ENCODE results near the gene PTPRG.

Gene PTPRG

GRCh38 chr3:61768284-61769037 is 207.1 kb downstream of the PTPRG start:
- no peak for DNase-seq (ENCODE audit: low spot score)

- DNase-seq (ENCODE audit: low spot score), result no peak
Measured at GRCh38 chr3:61769266-61769990, 208.1 kb downstream of the PTPRG start.

DNA sequence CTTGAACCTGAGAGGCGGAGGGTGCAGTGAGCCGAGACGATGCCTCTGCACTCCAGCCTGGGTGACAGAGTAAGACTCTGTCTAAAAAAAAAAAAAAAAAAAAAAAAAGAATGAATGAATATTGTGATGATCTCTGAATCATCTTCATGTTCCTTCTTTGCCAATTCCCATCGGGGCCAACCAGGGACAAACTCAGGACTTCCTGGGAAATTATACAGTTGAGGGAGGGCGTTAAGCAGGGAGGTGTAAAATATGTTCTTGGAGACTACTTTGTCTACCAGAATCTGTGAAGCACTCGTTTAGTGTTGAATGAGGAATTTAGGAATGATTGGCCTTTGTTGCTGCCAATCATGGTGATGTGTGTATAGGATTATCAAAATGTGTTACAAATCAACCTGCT is 210.6 kb downstream of the PTPRG start:
- DNase-seq (ENCODE audit: low spot score), result no peak

- no peak for DNase-seq (ENCODE audit: low spot score)
Measured at GRCh38 chr3:61772456-61772855, 211.1 kb downstream of the PTPRG start.

DNA sequence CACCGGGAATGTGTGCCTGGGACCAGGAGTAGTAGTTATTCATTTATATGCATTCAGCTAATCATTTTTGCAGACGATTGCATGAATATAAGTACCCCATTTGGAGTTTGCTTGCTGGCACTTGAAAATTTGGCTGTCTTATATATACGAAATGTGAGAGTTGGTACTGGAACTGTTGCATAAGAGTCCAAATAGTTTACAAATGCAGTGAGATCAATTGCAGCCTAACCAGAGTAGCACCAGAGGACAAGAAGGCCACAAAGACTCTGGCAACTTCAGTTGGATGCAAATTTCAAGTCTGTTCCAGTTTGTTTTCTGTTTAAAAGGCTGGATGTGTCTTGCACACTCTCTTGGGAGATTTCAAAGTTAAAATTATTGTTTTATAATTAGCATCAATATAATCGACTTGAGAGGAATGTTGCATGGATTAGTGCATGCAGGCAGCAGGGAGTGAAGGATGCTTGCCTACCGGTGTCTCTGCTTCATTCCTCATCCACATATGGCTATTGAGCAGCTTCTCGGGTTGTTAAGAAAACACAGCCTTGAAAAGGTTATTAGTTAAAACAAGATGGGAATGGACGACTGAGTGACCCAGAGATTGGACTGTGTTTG is 213.0 kb downstream of the PTPRG start:
- DNase-seq (ENCODE audit: low spot score), result no peak

DNA sequence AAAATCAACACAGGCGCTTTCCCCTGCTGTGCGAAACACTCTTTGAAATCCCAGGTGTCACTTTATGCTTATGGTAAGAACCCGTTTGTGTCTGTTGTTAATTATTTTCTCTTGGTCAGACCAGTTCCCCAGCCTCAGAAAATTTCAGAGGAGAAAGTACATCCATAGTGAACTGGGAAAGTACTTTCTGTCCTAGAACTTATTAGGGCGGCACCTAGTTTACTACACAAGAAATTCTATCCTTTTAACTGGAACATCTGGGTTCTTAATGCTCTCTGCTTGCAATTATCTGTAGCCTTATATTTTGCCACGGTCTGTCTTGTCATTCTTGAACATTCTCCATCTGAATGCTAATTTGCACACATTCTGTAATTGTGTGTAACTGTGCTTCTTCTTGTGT is 215.0 kb downstream of the PTPRG start:
- DNase-seq (ENCODE audit: low spot score), result no peak

DNA sequence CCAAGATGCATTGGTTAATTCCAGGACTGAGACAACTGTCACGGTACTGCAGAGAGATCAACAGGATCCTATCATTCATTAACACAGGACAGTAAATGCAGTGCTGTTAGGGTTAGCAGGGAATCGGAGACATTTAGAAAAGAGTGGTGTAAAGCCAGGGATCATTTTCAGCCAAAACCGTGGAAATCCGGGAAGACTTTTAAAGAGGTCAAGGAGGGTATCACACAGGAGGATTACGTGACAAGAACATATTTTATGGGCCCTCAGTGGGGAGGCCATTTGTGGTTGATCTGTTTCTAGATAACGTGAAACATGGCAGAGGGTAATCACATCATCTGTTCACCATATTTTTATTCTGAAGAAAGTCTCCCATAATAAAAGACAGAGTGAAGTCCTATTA is 216.1 kb downstream of the PTPRG start:
- no peak for DNase-seq (ENCODE audit: low spot score)

DNA sequence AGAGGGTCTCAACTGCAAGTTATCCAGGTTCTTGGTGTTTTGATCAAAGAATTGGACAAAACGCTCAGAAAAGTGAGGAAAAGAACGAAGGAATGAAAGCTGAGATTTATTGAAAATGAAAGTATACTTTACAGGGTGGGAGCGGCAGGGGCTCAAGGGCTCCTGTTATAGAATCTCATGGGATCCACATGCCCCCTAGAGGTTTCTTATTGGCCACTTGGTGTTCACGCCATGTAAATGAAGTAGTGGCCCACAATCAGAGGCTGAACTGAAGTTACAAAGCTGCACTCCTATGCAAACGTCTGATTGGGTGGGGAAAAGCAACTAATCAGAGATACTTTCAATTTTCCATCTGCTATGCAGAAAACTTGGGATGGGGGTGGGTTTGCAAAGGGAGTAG is 216.7 kb downstream of the PTPRG start:
- no peak for DNase-seq (ENCODE audit: low spot score)

GRCh38 chr3:61780016-61780415 is 218.6 kb downstream of the PTPRG start:
- DNase-seq (ENCODE audit: low spot score), result no peak

DNA sequence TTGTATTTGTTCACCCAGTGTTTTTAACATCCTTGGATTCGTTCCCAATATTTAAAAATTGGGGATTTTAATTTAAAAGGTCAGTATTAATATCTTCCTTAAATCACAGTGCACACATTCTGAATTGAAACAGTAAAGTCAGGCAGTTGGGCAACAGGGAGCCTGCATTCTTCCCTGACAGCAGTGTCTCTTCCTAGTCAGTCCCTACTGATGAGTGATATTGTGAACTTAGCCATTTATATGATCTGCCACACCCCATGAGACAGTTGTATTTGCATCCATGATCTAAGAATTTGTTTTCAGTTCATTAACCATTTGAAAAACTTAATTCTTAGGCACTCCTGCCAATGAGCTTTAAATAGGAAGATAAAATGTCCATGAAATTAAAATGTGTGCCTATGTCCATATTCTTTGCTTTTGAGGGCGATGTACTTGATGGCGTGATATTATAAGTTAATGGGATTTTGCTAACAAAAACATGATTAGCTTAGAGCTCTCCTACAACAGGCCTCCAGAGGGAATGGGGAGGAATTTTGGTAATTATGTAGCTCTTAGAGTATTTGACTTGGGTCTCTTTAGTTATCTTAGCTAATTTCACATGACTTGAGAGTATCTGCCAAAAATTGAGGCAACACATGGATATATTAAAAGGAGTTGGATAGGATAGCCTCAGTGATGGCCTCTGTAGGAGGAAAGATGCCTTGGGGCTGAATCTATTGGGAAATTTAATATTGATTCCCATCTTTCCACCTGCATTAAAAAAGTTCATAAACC is 219.3 kb downstream of the PTPRG start:
- no peak for DNase-seq (ENCODE audit: low spot score)

DNA sequence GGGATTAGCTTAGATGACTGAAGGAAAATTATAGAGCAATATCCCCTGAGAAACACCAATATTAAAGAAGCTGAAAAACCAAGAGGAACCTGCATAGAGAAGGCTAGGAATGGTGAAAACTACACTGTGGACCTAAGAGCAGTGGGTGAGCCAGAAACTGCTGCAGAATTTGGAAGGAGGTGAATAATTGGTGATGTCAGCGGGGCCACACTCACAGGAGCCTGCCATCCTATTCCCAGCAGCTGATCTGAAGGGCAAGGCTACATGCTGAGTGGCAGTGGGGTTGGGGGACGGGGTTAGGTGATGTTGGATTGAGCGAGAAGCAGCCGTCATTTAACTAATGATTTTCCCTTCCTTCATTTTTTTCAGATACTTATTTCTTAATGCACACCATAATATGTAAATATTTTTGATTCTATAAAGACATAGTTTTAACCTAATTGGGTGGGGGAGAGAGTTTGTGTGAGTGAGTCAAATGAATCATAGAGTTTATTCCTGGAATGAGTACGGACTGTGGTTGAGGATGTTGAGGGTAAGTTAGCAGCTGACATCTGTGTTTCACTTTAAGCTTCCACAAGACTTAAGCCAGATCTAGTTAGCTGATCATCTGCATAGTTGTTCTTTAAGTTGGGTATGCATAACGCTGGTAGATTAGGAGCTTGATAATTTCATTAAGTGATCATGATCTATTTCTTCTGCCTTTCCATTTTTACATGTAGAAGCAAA is 222.8 kb downstream of the PTPRG start:
- no peak for DNase-seq (ENCODE audit: low spot score)

- no peak for DNase-seq (ENCODE audit: low spot score)
Measured at GRCh38 chr3:61788623-61789507, 227.5 kb downstream of the PTPRG start.

DNA sequence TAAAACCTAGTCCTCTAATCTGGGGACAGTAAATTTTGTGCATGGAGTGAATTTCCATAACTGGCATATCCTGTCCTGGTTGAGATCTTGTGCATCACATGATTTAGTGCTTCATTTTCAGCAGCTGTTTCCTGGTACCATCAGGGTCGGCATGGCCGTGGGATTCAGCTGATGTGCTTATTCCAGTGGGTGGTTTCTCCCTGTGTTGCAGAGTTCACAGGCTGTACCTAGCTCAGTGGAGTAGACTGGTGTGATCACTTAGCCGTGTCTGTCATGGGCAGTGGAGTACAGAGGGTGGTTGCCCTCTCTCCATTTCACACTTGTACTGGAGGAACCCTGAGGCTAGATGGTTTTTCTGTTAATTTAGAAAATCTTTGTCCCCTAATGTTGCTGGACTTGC is 228.5 kb downstream of the PTPRG start:
- DNase-seq (ENCODE audit: low spot score), result no peak

- DNase-seq (ENCODE audit: low spot score), result no peak
Measured at GRCh38 chr3:61790411-61790810, 229.0 kb downstream of the PTPRG start.

- no peak for DNase-seq (ENCODE audit: low spot score)
Measured at GRCh38 chr3:61793056-61793455, 231.7 kb downstream of the PTPRG start.

DNA sequence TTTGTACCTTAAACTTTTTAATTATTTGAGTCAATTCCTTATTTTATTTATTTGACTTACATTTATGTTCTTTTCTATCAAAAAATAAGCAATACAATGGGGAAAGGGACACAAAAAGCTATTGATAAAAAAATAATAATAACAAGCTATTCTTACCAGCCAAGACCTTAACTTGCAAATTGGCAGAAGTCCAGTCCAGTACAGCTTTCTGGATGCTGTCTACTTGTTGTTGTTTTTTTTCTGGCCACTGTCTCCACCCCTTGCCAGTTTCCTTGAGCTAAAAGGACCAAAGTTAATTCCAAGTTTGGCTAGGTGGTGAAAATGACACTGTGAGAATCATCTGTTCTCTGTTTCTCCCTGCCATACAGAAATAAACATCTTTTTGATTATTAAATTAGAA is 232.2 kb downstream of the PTPRG start:
- no peak for DNase-seq (ENCODE audit: low spot score)

GRCh38 chr3:61794341-61794740 is 233.0 kb downstream of the PTPRG start:
- DNase-seq (ENCODE audit: low spot score), result no peak

GRCh38 chr3:61794961-61795360 is 233.6 kb downstream of the PTPRG start:
- DNase-seq (ENCODE audit: low spot score), result no peak

- no peak for DNase-seq (ENCODE audit: low spot score)
Measured at GRCh38 chr3:61796088-61796680, 234.8 kb downstream of the PTPRG start.

DNA sequence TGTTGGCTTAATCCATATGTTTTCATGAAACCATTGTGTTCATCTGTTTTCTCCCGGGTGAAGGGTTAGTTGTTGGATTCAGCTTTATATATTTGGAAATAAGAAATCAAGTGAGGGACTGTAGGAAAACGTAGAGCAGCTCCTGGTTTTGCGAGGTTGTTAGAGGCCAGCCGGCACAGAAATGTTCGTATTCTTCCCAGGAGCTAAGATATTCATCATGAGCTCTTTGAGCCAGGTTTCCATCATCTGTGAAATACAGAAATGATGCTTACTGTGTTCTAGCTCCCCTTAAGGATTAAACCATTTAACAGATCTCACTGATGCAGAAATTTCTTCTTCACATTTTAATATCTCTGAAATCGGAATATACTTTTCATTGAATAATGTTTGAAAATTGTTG is 235.5 kb downstream of the PTPRG start:
- DNase-seq (ENCODE audit: low spot score), result no peak
